SK-N-SH (cell line): ENCODE data around the gene MYOM1. TPM values are rescaled to one million over a fixed set of nuclear protein-coding genes. Genes with fewer than 3 reads are reported as not detected.

ENCODE experiments used
- CTCF ChIA-PET: fragments of 300-600, 350-600 bp; formaldehyde crosslinking; extraction: SDS; loops from one replicate; lab custom pipeline; 2021; lab: Yijun Ruan, JAX
- POLR2A ChIA-PET: fragments of 350-600 bp; sonication (Branson Sonifier 250); formaldehyde crosslinking; extraction: SDS; loops from one replicate; lab custom pipeline; 2020; ENCODE audit warnings: antibody characterized with exemption, inconsistent platforms; lab: Yijun Ruan, JAX
- DNase-seq: peaks from one replicate; pipeline ENCODE4 v3.0.0; 2012
- H2AFZ ChIP-seq: fragments of 200-600 bp; sonication (generic); 2 replicates; pipeline ENCODE4 v1.8.1; 2016; ENCODE audit warnings: antibody characterized with exemption, mild to moderate bottlenecking, low read depth
- H3F3A ChIP-seq: fragments of 200-600 bp; sonication (generic); replicated peaks from 2 replicates; pipeline ENCODE3; 2016; ENCODE audit warnings: antibody characterized with exemption, mild to moderate bottlenecking; ENCODE audit not compliant: insufficient read depth
- H3K27ac ChIP-seq, 2 experiments: fragments of 200-500 bp in 1 of 2; fragments of 200-600 bp in 1 of 2; sonication (Bioruptor generic) in 1 of 2; sonication (generic), shearing (Covaris generic) in 1 of 2; 2 replicates each; pipeline versions ENCODE4 v1.5.1 to v1.6.1; 2014 to 2016; ENCODE audit warnings: low read depth in 2 of 2, inconsistent platforms in 1 of 2, low read length in 1 of 2, mild to moderate bottlenecking in 1 of 2, mixed read lengths in 1 of 2
- H3K27me3 ChIP-seq: fragments of 200-600 bp; sonication (generic), shearing (Covaris generic); 2 replicates; pipeline ENCODE4 v1.6.1; 2016; ENCODE audit warnings: mixed run types; ENCODE audit not compliant: insufficient read depth
- H3K36me3 ChIP-seq, 2 experiments: fragments of 200-500 bp in 1 of 2; fragments of 200-600 bp in 1 of 2; sonication (Bioruptor generic) in 1 of 2; sonication (generic) in 1 of 2; replicated peaks in 1 of 2; 2 replicates each; pipeline versions ENCODE3 to v1.5.1; 2014 to 2016; ENCODE audit warnings: low read length in 1 of 2, mild to moderate bottlenecking in 1 of 2; ENCODE audit not compliant: insufficient read depth in 2 of 2, control insufficient read depth in 1 of 2
- H3K4me1 ChIP-seq, 2 experiments: fragments of 200-500 bp in 1 of 2; fragments of 200-600 bp in 1 of 2; sonication (Bioruptor generic) in 1 of 2; sonication (generic), shearing (Covaris generic) in 1 of 2; 2 replicates each; pipeline versions ENCODE4 v1.5.1 to v1.6.1; 2014 to 2016; ENCODE audit warnings: low read depth in 1 of 2, low read length in 1 of 2, mixed run types in 1 of 2; ENCODE audit not compliant: insufficient read depth in 2 of 2, control insufficient read depth in 1 of 2
- H3K4me2 ChIP-seq: fragments of 200-600 bp; sonication (generic), shearing (Covaris generic); 2 replicates; pipeline ENCODE4 v1.6.1; 2017; ENCODE audit warnings: mixed run types
- H3K4me3 ChIP-seq, 2 experiments: fragments of 200-500 bp in 1 of 2; fragments of 200-600 bp in 1 of 2; sonication (Bioruptor generic) in 1 of 2; sonication (generic), shearing (Covaris generic) in 1 of 2; 2 replicates each; pipeline versions ENCODE4 v1.5.1 to v1.8.1; 2014 to 2016; ENCODE audit warnings: low read depth in 2 of 2, inconsistent platforms in 1 of 2, low read length in 1 of 2, mild to moderate bottlenecking in 1 of 2, mixed read lengths in 1 of 2, moderate library complexity in 1 of 2
- H3K79me2 ChIP-seq: fragments of 200-600 bp; sonication (generic); 2 replicates; pipeline ENCODE4 v1.8.1; 2017; ENCODE audit warnings: mild to moderate bottlenecking; ENCODE audit not compliant: insufficient read depth
- H3K9ac ChIP-seq: fragments of 200-600 bp; sonication (generic); 2 replicates; pipeline ENCODE4 v1.6.1; 2017; ENCODE audit warnings: mixed run types
- H3K9me2 ChIP-seq: fragments of 200-600 bp; sonication (generic); 2 replicates; pipeline ENCODE4 v1.6.1; 2017; ENCODE audit warnings: mixed run types
- H3K9me3 ChIP-seq: fragments of 200-600 bp; sonication (generic); 2 replicates; pipeline ENCODE4 v1.6.1; 2017; ENCODE audit warnings: mixed run types, mild to moderate bottlenecking, moderate library complexity
- H4K20me1 ChIP-seq: fragments of 200-600 bp; sonication (generic); 2 replicates; pipeline ENCODE4 v1.6.1; 2017; ENCODE audit warnings: mild to moderate bottlenecking, mixed run types; ENCODE audit not compliant: insufficient read depth
- CHD2 ChIP-seq: fragments of 150-350 bp; IDR thresholded peaks from 2 replicates; pipeline ENCODE4 v1.6.1; 2018; ENCODE audit warnings: low read length; ENCODE audit not compliant: partially characterized antibody
- EZH2phosphoT487 ChIP-seq: fragments of 200-600 bp; sonication (generic); IDR thresholded peaks from 2 replicates; pipeline ENCODE4 v1.6.1; 2017; ENCODE audit warnings: low read depth, mixed run types, mild to moderate bottlenecking, antibody characterized with exemption, moderate library complexity, borderline replicate concordance
- FOXM1 ChIP-seq: IDR thresholded peaks from 2 replicates; pipeline ENCODE4 v1.4.0; 2012; ENCODE audit warnings: low read depth, mild to moderate bottlenecking
- JUND ChIP-seq: IDR thresholded peaks from 2 replicates; pipeline ENCODE4 v1.4.0; 2012
- NRF1 ChIP-seq: IDR thresholded peaks from 2 replicates; pipeline ENCODE4 v1.6.1; 2012; ENCODE audit warnings: low read depth, mild to moderate bottlenecking, low read length
- RFX5 ChIP-seq: IDR thresholded peaks from 2 replicates; pipeline ENCODE4 v1.6.1; 2012; ENCODE audit warnings: mild to moderate bottlenecking, improper control_type of control experiment, low read length
- SIN3A ChIP-seq: IDR thresholded peaks from 2 replicates; pipeline ENCODE4 v1.6.1; 2012; ENCODE audit warnings: low read depth, mild to moderate bottlenecking, low read length, moderate library complexity, borderline replicate concordance
- TEAD4 ChIP-seq: IDR thresholded peaks from 2 replicates; pipeline ENCODE4 v1.4.0; 2012; ENCODE audit warnings: mild to moderate bottlenecking, borderline replicate concordance; ENCODE audit not compliant: insufficient read depth
- WGBS: methylation state at CpG from one replicate; pipeline ENCODE4 v1.1.6; 2017; ENCODE audit warnings: low lambda C conversion rate; 5-methylcytosine and 5-hydroxymethylcytosine counted together
- polyA plus RNA-seq, 3 experiments: library from polyadenylated mRNA; depleted of rRNA; stranded (reverse); fragments of >200 nt; gene quantifications; 2 replicates each; pipeline ENCODE4 v1.2.3, GENCODE V29; 2012
- TF ChIP-seq, protein P1 (sequence below): IDR thresholded peaks from 2 replicates; pipeline ENCODE4 v1.4.0; 2012; ENCODE audit warnings: low read depth, borderline replicate concordance
- TF ChIP-seq, protein P2 (sequence below): IDR thresholded peaks from 2 replicates; pipeline ENCODE4 v1.4.0; 2012; ENCODE audit warnings: low read depth, borderline replicate concordance

Gene MYOM1
- polyA plus RNA-seq, 1 of the 3 experiments (the other 2 are of a cell fraction), result 0.07 TPM

DNA sequence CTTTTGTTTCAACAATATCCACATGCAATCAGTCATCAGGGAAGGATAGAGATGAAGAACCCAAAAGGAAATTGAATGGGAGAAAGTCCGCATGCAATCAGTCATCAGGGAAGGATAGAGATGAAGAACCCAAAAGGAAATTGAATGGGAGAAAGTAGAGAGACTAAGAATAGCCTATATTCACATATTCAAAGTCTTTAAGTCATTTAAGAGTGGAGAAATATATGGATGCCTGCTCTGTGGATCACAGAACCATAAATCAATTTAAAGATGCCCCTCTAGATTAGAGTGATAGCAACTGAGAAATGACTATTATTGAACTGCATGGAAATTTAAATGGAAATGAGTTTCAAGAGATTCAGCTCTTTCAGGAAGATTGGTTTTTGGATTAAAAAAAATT is 116.8 kb downstream of the MYOM1 start:
- H3K36me3 ChIP-seq, result no peaks in the 10 kb centered on the region
- no peaks in the 10 kb centered on the region for H3K27me3 ChIP-seq
- no peak overlapping the region for H3K9ac ChIP-seq
- H2AFZ ChIP-seq, result no peak overlapping the region
- no peaks in the 10 kb centered on the region for H3K9me3 ChIP-seq
- no peaks in the 10 kb centered on the region for H3K79me2 ChIP-seq
- no peak overlapping the region for H3K27ac ChIP-seq
- no peak overlapping the region for H3K4me3 ChIP-seq
- H3K9me2 ChIP-seq, result no peaks in the 10 kb centered on the region
- no peak for TF ChIP-seq CHD2
- TF ChIP-seq, all 33 proteins: peak for 0
- Histone ChIP-seq H3F3A (no peaks in the 10 kb centered on the region), H3K4me2 (no peak overlapping the region), H3K4me1 (peaks cover 3 to 12% of the 10 kb centered on the region in 2 experiments; a peak in 3 of 4 replicates), H4K20me1 (no peaks in the 10 kb centered on the region)
- ChIA-PET CTCF (interaction anchor here (1.4 to 3.0 kb wide), 3 partner anchors 13 to 49 kb away, joined by 3 to 14 read pairs (median 6); no protein-coding TSS in a partner anchor), POLR2A (no interaction called here)
- WGBS, result 86% methylated on average over 1 of the region's 1 CpG
- no peak for DNase-seq

DNA sequence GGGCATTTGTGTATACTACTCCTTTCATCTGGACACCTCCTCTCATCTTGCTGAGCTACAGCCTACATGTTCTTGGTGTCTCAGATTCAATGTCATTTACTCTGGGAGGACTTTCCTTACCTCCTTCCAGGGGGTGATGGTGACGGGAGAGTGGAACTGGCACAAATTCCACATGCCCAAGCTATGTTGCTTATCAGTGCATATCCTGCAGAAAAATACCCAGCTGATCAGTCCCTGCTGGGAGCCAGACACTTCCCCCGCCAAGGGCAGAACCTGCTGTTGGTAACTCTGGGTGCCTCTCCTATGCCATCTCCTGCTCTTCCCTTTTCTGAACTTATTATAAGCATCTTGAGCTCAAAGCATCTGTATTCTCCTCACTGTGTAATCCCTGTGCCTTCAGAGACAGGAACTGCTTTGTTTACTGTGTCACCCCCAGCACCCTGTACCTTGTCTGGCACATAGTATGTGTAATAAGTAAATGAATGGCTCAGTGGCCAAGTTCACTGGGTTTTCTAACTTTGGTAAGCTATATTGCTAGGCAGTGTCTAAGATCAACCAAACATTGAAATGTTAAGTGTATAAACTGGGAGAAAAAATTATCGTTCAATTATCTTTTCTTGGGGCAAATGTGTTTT is 119.2 kb downstream of the MYOM1 start:
- Histone ChIP-seq H3K4me1 (peaks cover 3 to 12% of the 10 kb centered on the region in 2 experiments; a peak in 3 of 4 replicates), H3K9me3 (no peaks in the 10 kb centered on the region), H3K9ac (no peak overlapping the region), H3K4me3 (no peak overlapping the region), H3K36me3 (no peaks in the 10 kb centered on the region), H3K9me2 (no peaks in the 10 kb centered on the region), H2AFZ (no peak overlapping the region), H3K27me3 (no peaks in the 10 kb centered on the region), H3K27ac (no peak overlapping the region), H3F3A (no peaks in the 10 kb centered on the region), H3K4me2 (no peak overlapping the region), H3K79me2 (no peaks in the 10 kb centered on the region), H4K20me1 (no peaks in the 10 kb centered on the region)
- ChIA-PET CTCF (interaction anchor here (0.5 to 3.0 kb wide), 4 partner anchors 11 to 38 kb away, joined by 3 to 14 read pairs (median 6); no protein-coding TSS in a partner anchor), POLR2A (no interaction called here)
- TF ChIP-seq TEAD4 (no peak), NRF1 (no peak), RFX5 (no peak), SIN3A (no peak), FOXM1 (no peak), EZH2phosphoT487 (no peak), JUND (no peak)
- TF ChIP-seq, protein P1, sequence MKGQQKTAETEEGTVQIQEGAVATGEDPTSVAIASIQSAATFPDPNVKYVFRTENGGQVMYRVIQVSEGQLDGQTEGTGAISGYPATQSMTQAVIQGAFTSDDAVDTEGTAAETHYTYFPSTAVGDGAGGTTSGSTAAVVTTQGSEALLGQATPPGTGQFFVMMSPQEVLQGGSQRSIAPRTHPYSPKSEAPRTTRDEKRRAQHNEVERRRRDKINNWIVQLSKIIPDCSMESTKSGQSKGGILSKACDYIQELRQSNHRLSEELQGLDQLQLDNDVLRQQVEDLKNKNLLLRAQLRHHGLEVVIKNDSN, result no peak
- TF ChIP-seq, protein P2, sequence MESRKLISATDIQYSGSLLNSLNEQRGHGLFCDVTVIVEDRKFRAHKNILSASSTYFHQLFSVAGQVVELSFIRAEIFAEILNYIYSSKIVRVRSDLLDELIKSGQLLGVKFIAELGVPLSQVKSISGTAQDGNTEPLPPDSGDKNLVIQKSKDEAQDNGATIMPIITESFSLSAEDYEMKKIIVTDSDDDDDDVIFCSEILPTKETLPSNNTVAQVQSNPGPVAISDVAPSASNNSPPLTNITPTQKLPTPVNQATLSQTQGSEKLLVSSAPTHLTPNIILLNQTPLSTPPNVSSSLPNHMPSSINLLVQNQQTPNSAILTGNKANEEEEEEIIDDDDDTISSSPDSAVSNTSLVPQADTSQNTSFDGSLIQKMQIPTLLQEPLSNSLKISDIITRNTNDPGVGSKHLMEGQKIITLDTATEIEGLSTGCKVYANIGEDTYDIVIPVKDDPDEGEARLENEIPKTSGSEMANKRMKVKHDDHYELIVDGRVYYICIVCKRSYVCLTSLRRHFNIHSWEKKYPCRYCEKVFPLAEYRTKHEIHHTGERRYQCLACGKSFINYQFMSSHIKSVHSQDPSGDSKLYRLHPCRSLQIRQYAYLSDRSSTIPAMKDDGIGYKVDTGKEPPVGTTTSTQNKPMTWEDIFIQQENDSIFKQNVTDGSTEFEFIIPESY, result no peak
- WGBS, result 70% methylated on average over 3 of the region's 3 CpGs
- DNase-seq, result no peak
